Hepatocyte (in vitro differentiated cells): ENCODE data around the gene ST3GAL5.

Experiments used
- CTCF ChIP-seq: fragments of 200-600 bp; sonication (generic); IDR thresholded peaks from 2 replicates; pipeline ENCODE4 v1.5.1; 2016; ENCODE audit warnings: antibody characterized with exemption, mild to moderate bottlenecking; ENCODE audit not compliant: poor library complexity
- EZH2 ChIP-seq: fragments of 200-600 bp; sonication (generic); IDR thresholded peaks from 2 replicates; pipeline ENCODE4 v1.6.1; 2016; ENCODE audit warnings: antibody characterized with exemption, mild to moderate bottlenecking, borderline replicate concordance

DNA sequence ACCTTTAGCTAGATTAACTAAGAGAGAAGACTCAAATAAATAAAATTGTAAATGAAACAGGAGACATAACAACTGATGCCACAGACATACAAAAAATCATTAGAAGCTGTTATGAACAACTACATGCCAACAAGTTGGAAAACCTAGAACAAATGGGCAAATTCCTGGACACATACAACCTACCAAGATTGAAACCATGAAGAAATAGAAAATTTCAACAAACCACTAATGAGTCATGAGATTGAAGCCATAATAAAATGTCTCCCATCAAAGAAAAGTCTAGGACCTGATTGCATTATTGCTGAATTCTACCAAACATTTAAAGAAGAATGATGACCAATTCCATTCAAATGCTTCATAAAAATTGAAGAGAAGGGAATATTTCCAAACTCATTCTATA is 54.3 kb downstream of the ST3GAL5 start:
- no peak for TF ChIP-seq CTCF
- no peak for TF ChIP-seq EZH2
